DMS114 treated with DMSO at 0.1 percent for 48 hours (cell line): ENCODE results near the gene GIPC2.
"Not testable (repeated sequence)": the region's sequence is repeated elsewhere in the genome, so short reads cannot be mapped to it uniquely, and the experiment has no call there.

Experiments
- DNase-seq: peaks from one replicate; lab custom pipeline; 2025; ENCODE audit not compliant: unreplicated experiment; lab: John Stamatoyannopoulos, UW

GIPC2 gene

DNA sequence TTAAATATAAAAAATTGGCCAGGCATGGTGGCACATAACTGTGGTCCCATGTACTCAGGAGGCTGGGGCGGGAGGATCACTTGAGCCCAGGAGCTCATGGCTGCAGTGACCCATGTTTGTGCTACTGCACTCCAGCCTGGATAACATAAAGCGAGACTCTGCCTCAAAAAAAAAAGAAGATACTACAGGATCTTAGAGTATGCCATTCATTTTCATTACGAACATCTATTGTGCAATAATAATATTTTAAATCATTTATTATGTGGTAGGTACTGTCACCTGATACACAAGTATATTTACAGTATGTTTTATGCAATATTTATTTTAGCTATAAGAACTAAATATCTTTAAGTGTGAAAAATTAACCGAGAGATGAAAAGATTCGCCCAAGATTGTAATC lies 9.3 kb upstream of the GIPC2 start:
- DNase-seq, result no peak

DNA sequence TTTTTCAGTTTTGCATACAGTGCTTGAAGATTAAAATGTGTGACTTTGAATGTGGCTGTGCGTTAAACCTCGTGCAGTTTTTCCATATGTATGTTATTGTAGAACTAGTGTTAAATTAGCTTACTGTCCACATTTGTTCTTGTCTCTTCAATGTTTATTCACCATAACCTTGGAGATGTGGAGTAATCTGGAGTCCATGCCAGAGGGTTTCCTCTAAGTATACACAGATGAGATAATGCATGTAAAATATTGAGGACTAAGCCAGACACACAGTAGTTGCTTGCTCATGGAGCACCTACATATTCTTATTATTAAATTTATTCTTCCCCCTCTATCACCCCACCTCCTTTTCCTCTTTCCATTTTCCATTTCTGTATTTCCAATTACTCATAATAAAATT lies 7.7 kb upstream of the GIPC2 start:
- DNase-seq, result no peak

DNA sequence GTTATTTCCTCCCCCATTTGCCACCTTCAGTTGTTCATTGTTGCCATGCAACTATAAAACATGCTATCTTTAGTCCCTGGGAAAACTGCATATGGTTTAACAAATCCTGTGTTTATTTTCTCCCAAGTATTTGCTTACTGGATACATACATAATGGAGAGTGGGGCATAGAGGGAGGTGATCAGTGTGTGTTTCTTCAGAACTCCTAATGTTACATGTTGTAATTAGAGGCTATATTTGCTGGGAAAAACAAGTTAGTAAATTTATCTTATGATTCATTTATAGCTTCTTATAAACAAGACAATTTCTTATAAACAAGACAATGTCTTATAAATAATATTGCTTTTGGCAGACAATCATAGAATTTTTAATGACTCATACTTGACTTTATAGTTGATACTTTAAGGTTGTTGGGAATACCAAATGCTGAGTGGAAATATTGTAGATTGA lies 7.3 kb upstream of the GIPC2 start:
- DNase-seq, result no peak

DNA sequence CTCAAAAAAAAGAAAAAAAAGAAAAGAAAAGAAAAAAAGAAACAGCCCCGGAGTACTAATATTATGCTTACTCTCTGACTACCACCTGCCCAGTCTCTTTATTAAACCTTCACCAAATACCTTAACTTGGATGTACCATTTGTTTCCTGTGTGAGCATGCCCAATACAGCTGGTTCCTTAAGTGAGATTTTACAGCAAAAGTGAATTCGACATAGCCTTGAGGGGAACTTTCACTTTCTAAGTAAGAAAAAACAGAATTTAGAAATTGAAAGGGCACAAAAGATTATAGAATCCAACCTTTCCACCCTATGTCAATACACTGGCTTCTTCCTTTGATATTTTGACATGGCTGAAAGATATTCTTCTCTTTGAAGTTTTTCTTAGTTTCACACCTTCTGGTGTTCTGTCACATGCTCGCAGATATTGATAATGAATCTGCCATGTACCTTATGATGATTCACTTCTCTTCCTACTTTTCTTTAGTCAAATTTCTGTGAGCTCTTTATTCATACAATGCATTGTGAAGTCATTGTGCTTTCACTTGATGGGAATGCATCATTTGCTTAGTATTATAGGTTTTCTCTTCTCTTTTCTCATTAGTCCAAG lies 5.2 kb upstream of the GIPC2 start:
- no peak for DNase-seq

- DNase-seq, result no peak
Observed at GRCh38 chr1:78043436-78043835, 2.3 kb upstream of the GIPC2 start.

- no peak for DNase-seq
Observed at GRCh38 chr1:78044796-78045562, 787 bp upstream of the GIPC2 start.

- DNase-seq, result no peak
Observed at GRCh38 chr1:78045563-78045925, 222 bp upstream of the GIPC2 start.

- no peak for DNase-seq
Observed at GRCh38 chr1:78047106-78047505, 1.3 kb downstream of the GIPC2 start.

DNA sequence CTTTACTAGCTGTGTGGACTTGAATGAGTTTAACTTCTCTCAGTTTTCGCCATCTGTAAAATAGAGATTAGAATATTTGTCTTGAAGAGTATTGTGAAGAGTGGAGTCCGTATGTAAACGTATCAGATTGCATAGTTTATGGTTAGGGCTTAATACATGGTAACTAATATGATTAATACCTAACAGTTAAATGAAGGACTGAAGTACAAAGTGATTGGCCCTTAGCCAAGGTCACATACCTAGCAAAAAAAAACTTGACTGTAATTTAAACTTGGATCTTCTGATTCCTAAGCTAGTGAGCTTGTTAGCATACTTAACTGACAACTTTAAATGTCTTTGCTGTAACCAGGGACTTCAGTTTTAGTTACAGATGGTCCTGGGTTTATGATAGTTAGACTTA lies 1.9 kb downstream of the GIPC2 start:
- DNase-seq, result no peak

- no peak for DNase-seq
Observed at GRCh38 chr1:78048446-78048845, 2.7 kb downstream of the GIPC2 start.

DNA sequence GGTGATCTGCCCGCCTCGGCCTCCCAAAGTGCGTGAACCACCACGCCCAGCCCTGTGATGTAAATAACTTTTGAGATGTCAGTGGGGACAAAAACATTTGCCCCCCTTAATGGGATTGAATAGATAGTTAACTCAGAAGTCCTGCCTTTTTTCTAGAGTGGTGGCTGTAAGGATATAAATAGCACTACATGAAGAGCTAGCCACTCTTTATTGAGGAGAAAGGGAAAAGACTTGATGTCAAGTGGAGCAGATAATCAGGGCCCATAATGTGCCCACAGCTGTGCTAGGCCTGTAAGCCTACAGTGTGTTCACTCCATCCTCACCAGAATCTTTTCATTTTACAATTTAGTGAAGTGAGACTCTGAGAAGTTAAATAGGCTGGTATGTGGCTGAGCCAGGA lies 3.6 kb downstream of the GIPC2 start:
- no peak for DNase-seq

GRCh38 chr1:78051005-78051404 lies 5.2 kb downstream of the GIPC2 start:
- DNase-seq, result no peak

GRCh38 chr1:78052685-78053405 lies 7.1 kb downstream of the GIPC2 start:
- DNase-seq, result no peak

DNA sequence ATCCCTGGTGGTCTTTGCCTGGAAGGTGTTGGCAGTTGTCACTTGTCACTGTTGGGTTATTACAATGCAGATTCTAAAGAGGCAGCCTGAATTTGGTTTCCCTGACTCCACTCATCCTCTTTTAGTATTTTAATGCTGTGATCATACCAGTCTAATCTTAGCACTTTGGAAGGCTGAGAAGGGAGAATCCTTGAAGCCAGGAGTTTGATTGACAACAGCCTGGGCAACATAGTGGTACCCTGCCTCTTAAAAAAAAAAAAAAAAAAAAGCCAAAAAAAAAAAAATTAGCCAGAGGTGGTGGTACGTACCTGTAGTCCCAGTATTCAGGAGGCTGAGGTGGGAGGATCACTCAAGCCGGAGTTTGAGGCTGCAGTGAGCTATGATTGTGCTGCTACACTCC lies 7.7 kb downstream of the GIPC2 start:
- DNase-seq, result no peak

DNA sequence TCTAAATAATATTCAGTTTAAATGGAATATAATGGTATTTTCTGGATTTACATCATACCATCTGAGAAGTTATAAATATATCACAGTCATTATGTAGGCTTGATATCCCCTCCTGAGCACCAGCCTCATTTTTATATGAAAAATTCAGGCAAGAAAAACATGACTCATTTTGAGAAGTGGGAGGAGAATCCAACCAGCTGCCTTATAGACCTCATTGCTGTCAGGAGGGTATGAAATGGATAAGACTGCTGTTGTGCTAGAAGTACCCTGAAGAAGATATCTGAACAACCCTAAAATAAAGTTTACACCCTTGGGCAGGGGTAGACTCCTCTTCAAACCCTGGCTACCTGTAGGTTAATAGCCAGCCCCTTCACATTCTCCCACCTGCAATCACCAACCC lies 8.8 kb downstream of the GIPC2 start:
- no peak for DNase-seq

DNA sequence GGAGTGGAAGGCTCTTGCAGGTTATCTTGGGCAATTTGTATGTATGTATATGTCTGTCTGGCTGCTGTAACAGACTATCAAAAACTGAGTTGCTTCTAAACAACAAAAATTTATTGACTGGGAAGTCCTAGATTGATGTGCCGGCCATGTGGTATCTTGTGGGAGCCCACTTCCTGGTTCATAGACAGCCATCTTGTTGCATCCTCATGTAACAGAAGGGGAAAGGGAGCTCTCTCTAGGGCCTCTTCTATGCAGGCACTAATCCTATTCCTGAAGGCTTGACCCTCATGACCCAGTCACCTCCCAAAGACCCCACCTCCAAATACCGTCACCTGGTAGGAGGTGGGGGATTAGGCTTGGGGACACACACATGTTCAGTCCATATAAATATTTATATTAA lies 9.2 kb downstream of the GIPC2 start:
- DNase-seq, result no peak

DNA sequence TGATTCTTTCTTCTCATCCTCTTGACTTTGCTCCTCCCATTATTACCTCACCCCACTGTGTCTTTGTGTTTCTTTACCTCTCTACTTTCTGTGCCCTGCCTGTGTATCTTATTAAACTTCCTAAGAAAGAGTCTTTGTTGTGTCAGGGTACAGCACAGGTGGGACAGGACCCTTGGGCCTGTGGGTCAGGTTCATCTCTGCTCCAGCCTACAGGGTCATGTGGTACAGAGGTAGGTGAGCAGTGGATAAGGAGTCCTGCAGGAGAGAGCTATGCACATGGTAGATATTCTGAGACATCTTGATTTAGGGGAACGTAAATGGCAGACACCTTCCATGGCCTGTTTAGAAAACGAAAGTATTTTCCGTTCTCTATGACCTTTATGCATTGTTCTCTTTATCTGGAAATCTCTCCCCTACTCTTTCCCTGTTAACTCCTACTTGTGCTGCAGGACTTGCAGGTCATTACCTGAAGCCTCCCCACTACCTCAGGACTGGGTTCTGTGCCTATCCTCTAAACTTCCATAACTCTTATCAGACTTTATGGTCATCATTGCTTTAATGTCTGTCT lies 9.9 kb downstream of the GIPC2 start:
- DNase-seq, result no peak

- no peak for DNase-seq
Observed at GRCh38 chr1:78058670-78059069, 12.9 kb downstream of the GIPC2 start.

DNA sequence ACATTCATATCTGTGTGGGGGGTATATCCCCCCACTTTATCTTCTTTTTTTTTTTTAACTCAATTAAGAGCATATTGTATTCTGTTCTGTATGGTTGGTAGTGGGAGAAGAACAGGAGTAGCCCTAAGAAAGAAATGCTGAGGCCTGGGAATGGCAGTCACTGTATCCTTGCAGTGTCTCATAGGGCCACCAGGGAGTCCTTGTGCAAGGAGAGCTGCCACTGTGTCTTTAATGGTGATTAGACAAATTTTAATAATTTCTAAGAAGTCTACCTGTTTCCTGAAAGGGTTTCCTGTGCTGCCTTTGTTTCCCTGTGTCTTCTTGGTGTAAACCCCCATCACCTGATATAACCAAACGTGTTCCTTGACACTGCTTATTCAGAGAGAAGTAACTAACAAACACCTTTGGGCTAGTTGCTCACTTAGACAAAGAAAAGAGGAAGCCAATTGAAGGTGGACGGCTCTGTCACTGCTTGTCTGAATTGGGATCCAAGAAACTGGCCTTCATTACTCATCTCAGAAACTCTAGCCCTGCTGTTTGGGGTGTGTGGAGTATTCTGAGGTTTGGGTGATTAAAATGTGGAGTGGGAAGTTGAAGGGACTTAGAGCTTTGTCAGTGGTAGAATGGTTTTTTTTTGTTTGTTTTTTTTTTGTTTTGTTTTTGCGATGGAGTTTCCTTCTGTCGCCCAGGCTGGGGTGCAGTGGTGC lies 15.2 kb downstream of the GIPC2 start:
- DNase-seq, result no peak

GRCh38 chr1:78061825-78062523 lies 16.2 kb downstream of the GIPC2 start:
- DNase-seq, result no peak

DNA sequence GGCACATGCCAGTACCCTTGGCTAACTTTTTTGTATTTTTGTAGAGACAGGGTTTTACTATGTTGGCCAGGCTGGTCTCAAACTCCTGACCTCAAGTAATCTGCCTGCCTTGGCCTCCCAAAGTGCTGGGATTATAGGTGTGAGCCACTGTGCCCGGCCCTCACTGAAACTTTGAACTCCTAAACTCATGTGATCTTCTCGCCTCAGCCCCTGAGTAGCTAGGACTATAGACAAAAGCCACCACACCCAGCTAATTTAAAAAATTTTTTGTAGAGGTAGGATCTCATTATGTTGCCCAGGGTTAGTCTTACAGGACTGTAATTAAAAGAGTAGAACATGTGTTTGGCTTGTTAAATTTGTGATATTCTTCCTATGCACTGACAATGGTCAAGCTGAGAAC lies 19.1 kb downstream of the GIPC2 start:
- not testable (repeated sequence) for DNase-seq
